Stimulated activated CD8-positive, alpha-beta memory T cell treated with anti-CD3 and anti-CD28 coated beads, Interleukin-12 subunit alpha, Interleukin-12 subunit beta, amount 100 ng/mL, for 4 hours (primary cell): ENCODE measurements around the gene LCN15.
"Not testable (repeated sequence)": the region's sequence is repeated elsewhere in the genome, so short reads cannot be mapped to it uniquely, and the experiment has no call there.

ENCODE experiments used
- DNase-seq: peaks from one replicate; pipeline ENCODE4 v3.0.0-alpha.2; 2020; ENCODE audit warnings: low read depth

The LCN15 gene

GRCh38 chr9:136794281-136794999 is 30.1 kb upstream of the LCN15 start:
- no peak for DNase-seq

- DNase-seq = no peak
Measured at GRCh38 chr9:136793086-136793946, 29.0 kb upstream of the LCN15 start.

- no peak for DNase-seq
Measured at GRCh38 chr9:136792321-136793085, 28.2 kb upstream of the LCN15 start.

- peak; percentile 39 for DNase-seq
Measured at GRCh38 chr9:136791516-136792276, 27.4 kb upstream of the LCN15 start.

GRCh38 chr9:136790640-136791515 is 26.6 kb upstream of the LCN15 start, which contains the start of gene TMEM141:
Gene TMEM141, plus strand, starts transcription at chr9:136791344. Its CDS starts 27 bp downstream, at chr9:136791371.
- DNase-seq = peak; percentile 100

GRCh38 chr9:136789523-136789937 is 25.2 kb upstream of the LCN15 start:
- no peak for DNase-seq

- not testable (repeated sequence) for DNase-seq
Measured at GRCh38 chr9:136788644-136789522, 24.6 kb upstream of the LCN15 start.

GRCh38 chr9:136787690-136788400 is 23.5 kb upstream of the LCN15 start:
- peak; percentile 39 for DNase-seq

- DNase-seq = not testable (repeated sequence)
Measured at GRCh38 chr9:136786983-136787382, 22.7 kb upstream of the LCN15 start.

- DNase-seq = no peak
Measured at GRCh38 chr9:136786451-136786850, 22.1 kb upstream of the LCN15 start.

- not testable (repeated sequence) for DNase-seq
Measured at GRCh38 chr9:136785565-136786355, 21.4 kb upstream of the LCN15 start.

GRCh38 chr9:136784997-136785361 is 20.7 kb upstream of the LCN15 start:
- DNase-seq = no peak

GRCh38 chr9:136784249-136784996 is 20.1 kb upstream of the LCN15 start:
- DNase-seq = no peak

GRCh38 chr9:136782452-136782851 is 18.1 kb upstream of the LCN15 start:
- no peak for DNase-seq

- no peak for DNase-seq
Measured at GRCh38 chr9:136779808-136780207, 15.5 kb upstream of the LCN15 start.

- no peak for DNase-seq
Measured at GRCh38 chr9:136777359-136777758, 13.0 kb upstream of the LCN15 start.

GRCh38 chr9:136776947-136777346 is 12.6 kb upstream of the LCN15 start:
- no peak for DNase-seq
